ENCODE measurements around the gene ZNF230. TPM values are rescaled to one million over a fixed set of nuclear protein-coding genes. Genes with fewer than 3 reads are reported as not detected.
A peak's percentile ranks its signal among the peaks of the same experiment; 100 is the strongest.

Gene ZNF230
- total and polyA plus RNA-seq, 2 donors (not counting 3 experiments of a cell fraction or from before 2014, with no cell fraction given) = 1.4 to 2.9 TPM

GRCh38 chr19:43976732-43977131 lies 26.0 kb upstream of the ZNF230 start:
- CTCF ChIA-PET = no interaction called here
- dilution Hi-C loops (cut with MboI; ENCODE audit: extremely low pct_ligation_motif_present, low sequenced_read_pairs) = no loop called here

DNA sequence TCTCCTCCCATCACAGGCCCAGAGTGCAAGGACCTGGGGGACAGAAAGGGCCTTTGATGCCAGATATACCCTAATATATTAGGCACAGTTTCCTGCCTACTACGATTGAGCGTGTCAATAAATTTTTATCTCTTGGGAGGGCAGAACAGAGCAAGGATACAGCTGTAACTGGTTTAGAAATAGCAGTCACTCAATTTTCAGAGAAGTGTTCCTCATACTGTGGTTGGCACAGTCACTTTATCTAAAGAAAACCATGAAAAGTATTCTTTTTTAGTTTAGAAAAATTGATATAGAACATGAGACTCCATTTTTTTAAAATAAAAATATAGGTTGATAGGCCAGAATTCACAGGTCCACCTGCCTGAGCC lies 19.2 kb upstream of the ZNF230 start:
- CTCF ChIA-PET = no interaction called here
- peaks cover 6% of the 10 kb centered on the region for H3K4me1 ChIP-seq (ENCODE audit: control insufficient read depth, extremely low read depth, insufficient read depth, low read length)
- POLR2A ChIA-PET = interaction anchor here (0.5 kb wide), 1 partner anchor 1566 kb away, joined by 3 read pairs; no protein-coding TSS in a partner anchor

More at GRCh38 chr19:43976732-43977131, 26.0 kb upstream of the ZNF230 start:
- intact Hi-C loops (cut with micrococcal nuclease) = no loop called here
- H3K4me3 ChIP-seq (replicated peaks in 1 of 3; ENCODE audit: insufficient read depth in 1 of 3, low read depth in 1 of 3, low read length in 3 of 3) = no peak overlapping the region
- no peaks in the 10 kb centered on the region for H4K20me1 ChIP-seq (replicated peaks; ENCODE audit: control insufficient read depth, extremely low read depth, insufficient read depth, low read length)
- no TSS peak for BruUV-seq (replicated peaks)
- no peak for FAIRE-seq
- no peak overlapping the region for H2AFZ ChIP-seq (ENCODE audit: low read depth, low read length)
- H3K9ac ChIP-seq (replicated peaks; ENCODE audit: extremely low read depth, insufficient read depth, low read length) = no peak overlapping the region
- H3K27me3 ChIP-seq (ENCODE audit: control insufficient read depth in 2 of 2, insufficient read depth in 2 of 2, low read length in 2 of 2) = no peaks in the 10 kb centered on the region
- TF ChIP-seq GATA2 (IDR thresholded peaks at IDR 0.05; ENCODE audit: insufficient read depth, insufficient read length, low read depth, low read length) (no peak), POLR2AphosphoS5 (IDR thresholded peaks at IDR 0.05; ENCODE audit: insufficient read depth, low read depth, low read length) (no peak), MAX (IDR thresholded peaks at IDR 0.05; ENCODE audit: insufficient read depth, insufficient read length) (no peak)
- H3K4me2 ChIP-seq (ENCODE audit: insufficient read depth, low read length) = no peak overlapping the region
- DNase-seq (ENCODE audit: low read depth, low spot score) = no peak
- no peaks in the 10 kb centered on the region for H3K9me1 ChIP-seq (replicated peaks; ENCODE audit: control insufficient read depth, extremely low read depth, insufficient read depth, low read length)
- H3K36me3 ChIP-seq (ENCODE audit: control insufficient read depth in 2 of 2, extremely low read depth in 1 of 2, insufficient read depth in 2 of 2, low read length in 2 of 2) = no peaks in the 10 kb centered on the region
- no peaks in the 10 kb centered on the region for H3K9me3 ChIP-seq (replicated peaks; ENCODE audit: control insufficient read depth, insufficient read depth, low read length)
- no peaks in the 10 kb centered on the region for H3K4me1 ChIP-seq (ENCODE audit: control insufficient read depth, extremely low read depth, insufficient read depth, low read length)
- POLR2A ChIA-PET = no interaction called here
- no peak overlapping the region for H3K27ac ChIP-seq (ENCODE audit: insufficient read depth, low read depth, low read length)
- H3K79me2 ChIP-seq (ENCODE audit: control insufficient read depth, insufficient read depth, low read length) = no peaks in the 10 kb centered on the region

More for the DNA sequence above, 19.2 kb upstream of the ZNF230 start:
- H2AFZ ChIP-seq (ENCODE audit: low read depth, low read length) = peak overlapping the region; percentile 34
- no peaks in the 10 kb centered on the region for H3K36me3 ChIP-seq (ENCODE audit: control insufficient read depth in 2 of 2, extremely low read depth in 1 of 2, insufficient read depth in 2 of 2, low read length in 2 of 2)
- H3K9me1 ChIP-seq (replicated peaks; ENCODE audit: control insufficient read depth, extremely low read depth, insufficient read depth, low read length) = no peaks in the 10 kb centered on the region
- H3K9me3 ChIP-seq (replicated peaks; ENCODE audit: control insufficient read depth, insufficient read depth, low read length) = no peaks in the 10 kb centered on the region
- peaks cover 4% of the 10 kb centered on the region for H3K79me2 ChIP-seq (ENCODE audit: control insufficient read depth, insufficient read depth, low read length)
- FAIRE-seq (no peak), DNase-seq (ENCODE audit: low read depth, low spot score) (no peak)
- peak overlapping the region in 1 of 3 experiments; percentile 75 for H3K4me3 ChIP-seq (replicated peaks in 1 of 3; ENCODE audit: insufficient read depth in 1 of 3, low read depth in 1 of 3, low read length in 3 of 3)
- H3K4me2 ChIP-seq (ENCODE audit: insufficient read depth, low read length) = peak overlapping the region; percentile 87
- TF ChIP-seq EZH2 (IDR thresholded peaks at IDR 0.05; ENCODE audit: borderline replicate concordance, low read depth, low read length, severe bottlenecking) = no peak
- no peak for TF ChIP-seq JUN (IDR thresholded peaks at IDR 0.05; ENCODE audit: borderline replicate concordance, insufficient read depth, insufficient read length, low read depth)
- TF ChIP-seq POLR2AphosphoS5 (IDR thresholded peaks at IDR 0.05; ENCODE audit: insufficient read depth, low read depth, low read length) = no peak
- no peak for TF ChIP-seq POLR2A (IDR thresholded peaks at IDR 0.05; ENCODE audit: low read depth, low read length)
- no peak for TF ChIP-seq MYC (IDR thresholded peaks at IDR 0.05; ENCODE audit: low read depth, low read length)
- TF ChIP-seq FOS (IDR thresholded peaks at IDR 0.05; ENCODE audit: borderline replicate concordance, insufficient read depth, low read length) = no peak
- no peak for TF ChIP-seq CTCF (IDR thresholded peaks at IDR 0.05; ENCODE audit: extremely low read depth in 1 of 2, insufficient read depth in 1 of 2, low read depth in 1 of 2, low read length in 2 of 2)
- no peak for TF ChIP-seq MAX (IDR thresholded peaks at IDR 0.05; ENCODE audit: insufficient read depth, insufficient read length)
- no peak for TF ChIP-seq GATA2 (IDR thresholded peaks at IDR 0.05; ENCODE audit: insufficient read depth, insufficient read length, low read depth, low read length)
- no peaks in the 10 kb centered on the region for H4K20me1 ChIP-seq (replicated peaks; ENCODE audit: control insufficient read depth, extremely low read depth, insufficient read depth, low read length)
- dilution Hi-C loops (cut with MboI; ENCODE audit: extremely low pct_ligation_motif_present, low sequenced_read_pairs) = no loop called here
- intact Hi-C loops (cut with micrococcal nuclease) = loop anchor here (5.0 kb wide), 2 partner anchors 69 to 229 kb away; partner anchors contain the start of genes ZNF223 and ZNF227
- no peak overlapping the region for H3K9ac ChIP-seq (replicated peaks; ENCODE audit: extremely low read depth, insufficient read depth, low read length)
- no peaks in the 10 kb centered on the region for H3K27me3 ChIP-seq (ENCODE audit: control insufficient read depth in 2 of 2, insufficient read depth in 2 of 2, low read length in 2 of 2)
- BruUV-seq (replicated peaks) = no TSS peak
- H3K27ac ChIP-seq (ENCODE audit: insufficient read depth, low read depth, low read length) = no peak overlapping the region

Data from endothelial cell of umbilical vein (primary cell).